Measurements from ENCODE around the gene IGSF9.
A peak's percentile ranks its signal among the peaks of the same experiment; 100 is the strongest.

IGSF9 gene

GRCh38 chr1:159898527-159898926 is 46.9 kb downstream of the IGSF9 start:
- DNase-seq (ENCODE audit: low read depth, low spot score) = no peak

DNA sequence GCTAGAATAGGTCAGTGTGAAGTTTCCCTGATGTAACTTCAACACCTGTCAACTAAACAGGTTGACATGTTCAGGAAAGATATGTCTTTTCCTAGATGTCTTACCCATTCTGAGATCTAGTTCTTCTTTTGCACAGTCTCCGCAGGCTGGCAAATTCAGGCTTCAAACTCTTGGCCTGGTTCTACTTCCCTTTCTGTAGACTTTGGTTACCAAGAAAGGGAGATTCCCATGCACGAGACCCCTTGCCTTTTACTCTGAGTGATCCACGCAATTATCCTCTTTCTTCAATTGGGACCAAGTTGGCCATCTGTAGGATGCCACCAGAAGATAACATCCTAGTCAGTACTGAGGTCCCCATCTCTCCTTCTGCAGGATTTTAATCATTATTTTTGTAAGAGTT is 47.5 kb downstream of the IGSF9 start:
- no peak for DNase-seq (ENCODE audit: low read depth, low spot score)

- DNase-seq (ENCODE audit: low read depth, low spot score) = no peak
These were observed 48.9 kb downstream of the IGSF9 start for GRCh38 chr1:159896546-159896930.

- no peak for DNase-seq (ENCODE audit: low read depth, low spot score)
These were observed 49.4 kb downstream of the IGSF9 start for GRCh38 chr1:159895836-159896545.

DNA sequence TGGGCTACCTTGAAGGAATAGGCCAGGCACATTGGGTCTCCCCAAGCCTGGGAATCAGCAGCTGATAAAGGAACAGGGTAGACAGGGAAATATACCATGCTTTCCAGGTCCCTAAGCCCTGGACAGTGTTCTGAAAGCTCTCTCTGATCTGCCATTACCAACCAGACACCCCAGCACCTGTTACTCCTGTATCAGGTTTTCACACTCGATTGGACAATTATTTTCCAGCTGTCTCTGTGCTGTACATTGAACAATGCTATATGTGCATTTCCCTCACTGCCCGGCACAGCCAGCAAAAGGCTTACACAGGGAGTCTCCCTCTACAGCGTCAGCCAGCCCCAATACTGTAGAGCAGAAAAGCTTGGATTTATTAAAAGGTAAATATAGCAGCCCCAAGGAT is 50.1 kb downstream of the IGSF9 start:
- no peak for DNase-seq (ENCODE audit: low read depth, low spot score)

- DNase-seq (ENCODE audit: low read depth, low spot score) = no peak
These were observed 52.5 kb downstream of the IGSF9 start for GRCh38 chr1:159892944-159893343.

GRCh38 chr1:159891275-159892157 is 53.9 kb downstream of the IGSF9 start:
- peak; percentile 95 for DNase-seq (ENCODE audit: low read depth, low spot score)

GRCh38 chr1:159890390-159890789 is 55.0 kb downstream of the IGSF9 start:
- DNase-seq (ENCODE audit: low read depth, low spot score) = no peak

DNA sequence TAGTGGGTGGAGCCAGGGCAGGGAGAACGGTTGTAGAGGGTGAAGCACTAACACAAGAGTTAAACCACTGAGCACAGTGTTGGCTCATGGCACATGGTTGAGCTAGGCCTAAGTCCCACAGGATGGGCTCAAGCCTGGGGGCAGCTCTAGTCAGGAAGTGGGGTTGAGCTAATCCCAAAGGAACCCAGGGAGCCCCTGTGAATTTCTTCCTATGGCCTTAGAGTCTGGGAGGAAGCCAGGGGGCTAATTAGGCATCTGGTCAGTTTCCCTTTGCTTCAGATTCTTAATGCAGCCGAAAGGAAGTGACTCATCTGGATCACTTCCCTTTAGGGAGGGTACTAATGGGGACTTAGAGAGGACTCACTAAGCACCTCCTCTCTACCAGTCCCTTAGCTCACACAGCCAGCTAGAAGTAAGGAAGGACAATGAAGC is 55.6 kb downstream of the IGSF9 start:
- DNase-seq (ENCODE audit: low read depth, low spot score) = peak; percentile 87

DNA sequence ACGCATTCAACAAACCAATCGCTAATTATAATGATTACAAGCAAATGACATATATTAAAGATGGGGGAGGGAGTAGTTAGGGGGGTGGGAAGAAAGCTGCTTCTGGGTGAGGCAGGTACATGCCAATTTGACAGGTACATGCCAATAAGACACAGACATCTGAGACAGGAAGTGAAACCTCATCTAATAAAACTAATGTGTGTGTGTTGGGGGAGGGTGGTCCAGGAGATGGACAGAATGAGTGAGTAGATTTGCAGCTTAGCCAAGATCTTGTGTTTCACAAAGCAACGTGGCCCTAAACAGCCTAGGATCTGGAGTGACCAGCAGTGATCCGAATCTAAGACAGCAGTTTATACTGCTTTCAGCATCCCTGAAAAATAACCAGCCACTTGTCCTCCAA is 56.2 kb downstream of the IGSF9 start:
- no peak for DNase-seq (ENCODE audit: low read depth, low spot score)

- DNase-seq (ENCODE audit: low read depth, low spot score) = no peak
These were observed 61.1 kb downstream of the IGSF9 start for GRCh38 chr1:159884296-159884695.

- no peak for DNase-seq (ENCODE audit: low read depth, low spot score)
These were observed 62.3 kb downstream of the IGSF9 start for GRCh38 chr1:159883134-159883533.

DNA sequence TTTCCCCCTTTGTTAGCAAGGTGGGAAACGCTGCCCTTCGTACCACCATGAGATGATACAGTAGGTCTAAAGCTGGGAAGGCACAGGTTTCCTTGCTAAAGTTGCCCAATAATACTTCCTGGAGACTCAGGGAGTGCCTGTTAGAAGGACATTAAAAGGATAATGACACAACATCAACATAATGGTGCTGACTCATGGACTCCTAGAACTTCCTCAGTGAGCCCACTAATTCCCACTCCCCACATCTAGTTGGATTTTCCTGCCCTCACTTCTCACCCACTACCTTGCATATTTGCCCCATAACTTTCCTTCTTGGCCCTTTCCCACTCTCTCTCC is 62.9 kb downstream of the IGSF9 start:
- DNase-seq (ENCODE audit: low read depth, low spot score) = no peak

GRCh38 chr1:159881622-159882526 is 63.5 kb downstream of the IGSF9 start:
- peak; percentile 92 for DNase-seq (ENCODE audit: low read depth, low spot score)

DNA sequence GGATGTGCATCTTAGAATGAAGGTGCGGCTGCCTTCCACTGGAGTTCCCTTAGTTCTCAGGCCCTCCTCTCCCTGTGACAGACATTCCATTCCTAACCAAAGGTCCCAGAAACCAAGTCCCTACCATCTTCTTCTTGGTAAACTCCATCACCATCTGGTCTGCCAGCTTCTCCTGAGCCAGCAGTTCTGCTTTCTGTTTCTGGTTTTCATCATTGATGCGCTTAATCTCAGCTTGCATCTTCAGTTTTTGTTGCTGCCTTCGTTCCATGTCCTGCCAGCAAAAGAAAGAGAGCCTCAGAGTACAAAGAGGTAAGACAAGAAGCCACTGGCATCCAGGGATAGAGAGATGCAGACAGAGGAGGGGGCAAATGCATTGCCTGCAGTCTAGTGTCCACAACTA is 65.0 kb downstream of the IGSF9 start:
- no peak for DNase-seq (ENCODE audit: low read depth, low spot score)

DNA sequence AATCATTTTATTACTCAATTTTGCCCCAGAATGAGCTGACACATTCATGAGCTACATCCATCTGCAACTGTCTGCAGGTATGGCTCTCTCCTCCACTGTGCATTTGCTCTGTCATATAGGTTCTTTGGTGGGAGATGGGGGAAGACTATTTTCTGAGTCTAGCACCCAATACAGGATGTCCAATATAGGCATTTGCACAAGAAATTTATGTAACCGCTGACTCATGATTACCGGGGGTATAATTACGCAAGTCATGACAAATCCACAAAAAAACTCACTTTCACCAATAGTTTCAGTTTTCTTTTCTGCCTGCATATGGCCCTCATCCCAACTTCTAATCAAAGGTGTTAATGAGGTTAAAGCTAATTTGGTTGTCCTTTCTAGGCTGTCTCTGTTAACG is 65.4 kb downstream of the IGSF9 start:
- no peak for DNase-seq (ENCODE audit: low read depth, low spot score)

DNA sequence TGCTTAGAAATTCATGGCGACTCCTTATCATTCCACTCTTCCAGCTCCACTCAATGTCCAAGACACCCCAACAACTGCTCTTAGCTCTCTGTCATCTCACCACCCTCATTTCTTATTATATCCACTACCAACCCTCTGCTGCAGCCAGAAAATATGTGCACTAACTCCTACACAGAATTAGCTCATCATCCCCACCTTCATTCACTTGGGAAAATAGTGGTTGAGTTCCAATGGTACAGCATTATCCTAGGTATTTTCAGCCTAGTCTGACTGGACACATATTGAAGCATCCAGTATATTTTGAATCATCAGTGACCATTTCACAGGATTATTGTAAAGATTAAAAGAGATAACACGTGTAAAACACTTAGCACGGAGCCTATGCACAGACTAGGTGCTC is 66.3 kb downstream of the IGSF9 start:
- DNase-seq (ENCODE audit: low read depth, low spot score) = no peak

- no peak for DNase-seq (ENCODE audit: low read depth, low spot score)
These were observed 67.5 kb downstream of the IGSF9 start for GRCh38 chr1:159877695-159878444.

All from astrocyte of the hippocampus (primary cell).